ENCODE measurements around the gene TEX48.

Gene TEX48

GRCh38 chr9:114681594-114682332 is at the start of gene TEX48:
TSS of gene TEX48 (minus strand) at chr9:114682192. CDS start at chr9:114671723, 10,469 bp downstream.
- peak; percentile 64 for DNase-seq (ENCODE audit: low read depth)

- DNase-seq (ENCODE audit: low read depth), result no peak
Measured at GRCh38 chr9:114731701-114732100, 49.7 kb upstream of the TEX48 start.

GRCh38 chr9:114729706-114730105 is 47.7 kb upstream of the TEX48 start:
- no peak for DNase-seq (ENCODE audit: low read depth)

GRCh38 chr9:114725930-114726329 is 43.9 kb upstream of the TEX48 start:
- no peak for DNase-seq (ENCODE audit: low read depth)

- no peak for DNase-seq (ENCODE audit: low read depth)
Measured at GRCh38 chr9:114724744-114725143, 42.8 kb upstream of the TEX48 start.

- peak; percentile 21 for DNase-seq (ENCODE audit: low read depth)
Measured at GRCh38 chr9:114723931-114724330, 41.9 kb upstream of the TEX48 start.

- DNase-seq (ENCODE audit: low read depth), result no peak
Measured at GRCh38 chr9:114722937-114723620, 41.1 kb upstream of the TEX48 start.

- DNase-seq (ENCODE audit: low read depth), result peak; percentile 80
Measured at GRCh38 chr9:114722081-114722621, 40.2 kb upstream of the TEX48 start.

- no peak for DNase-seq (ENCODE audit: low read depth)
Measured at GRCh38 chr9:114721491-114722079, 39.6 kb upstream of the TEX48 start.

- DNase-seq (ENCODE audit: low read depth), result no peak
Measured at GRCh38 chr9:114720086-114720676, 38.2 kb upstream of the TEX48 start.

- DNase-seq (ENCODE audit: low read depth), result no peak
Measured at GRCh38 chr9:114719290-114719689, 37.3 kb upstream of the TEX48 start.

GRCh38 chr9:114718801-114719221 is 36.8 kb upstream of the TEX48 start:
- DNase-seq (ENCODE audit: low read depth), result no peak

GRCh38 chr9:114717908-114718486 is 36.0 kb upstream of the TEX48 start:
- no peak for DNase-seq (ENCODE audit: low read depth)

- DNase-seq (ENCODE audit: low read depth), result no peak
Measured at GRCh38 chr9:114709636-114710035, 27.6 kb upstream of the TEX48 start.

- DNase-seq (ENCODE audit: low read depth), result no peak
Measured at GRCh38 chr9:114706711-114707110, 24.7 kb upstream of the TEX48 start.

- DNase-seq (ENCODE audit: low read depth), result no peak
Measured at GRCh38 chr9:114701988-114702387, 20.0 kb upstream of the TEX48 start.

- no peak for DNase-seq (ENCODE audit: low read depth)
Measured at GRCh38 chr9:114697951-114698351, 16.0 kb upstream of the TEX48 start.

GRCh38 chr9:114696814-114697544 is 15.0 kb upstream of the TEX48 start:
- DNase-seq (ENCODE audit: low read depth), result no peak

- DNase-seq (ENCODE audit: low read depth), result no peak
Measured at GRCh38 chr9:114695948-114696347, 14.0 kb upstream of the TEX48 start.

GRCh38 chr9:114694719-114695269 is 12.8 kb upstream of the TEX48 start:
- DNase-seq (ENCODE audit: low read depth), result no peak

GRCh38 chr9:114694146-114694545 is 12.2 kb upstream of the TEX48 start:
- DNase-seq (ENCODE audit: low read depth), result peak; percentile 42
